ENCODE measurements around the gene WNT3A. TPM values are rescaled to one million over a fixed set of nuclear protein-coding genes. Genes with fewer than 3 reads are reported as not detected.

Gene WNT3A
- total RNA-seq, 3 donors from 2014 or later: not detected

DNA sequence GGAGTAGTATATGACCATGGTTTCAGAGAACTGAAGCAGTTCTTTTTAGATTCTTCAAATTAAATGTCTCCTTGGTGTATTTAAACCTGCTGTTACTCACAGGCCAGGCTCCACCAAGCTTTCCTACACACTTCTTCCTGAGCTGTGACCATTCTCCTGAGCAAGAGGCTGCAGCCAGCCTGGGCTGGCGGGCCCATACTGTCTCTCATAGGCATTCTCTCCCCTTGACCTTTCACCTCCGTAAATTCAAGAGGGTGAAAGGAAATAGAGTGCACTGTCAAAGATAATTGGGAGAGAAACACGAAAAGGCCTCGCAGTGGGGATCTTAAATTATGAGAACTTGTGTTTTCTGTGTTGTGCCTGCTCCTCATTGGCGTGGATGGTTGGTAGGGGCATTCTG is 78.0 kb downstream of the WNT3A start:
- TF ChIP-seq CTCF (IDR thresholded peaks at IDR 0.05): no peak
- Histone ChIP-seq H3K4me3 (no peak overlapping the region), H3K9me3 (no peaks in the 10 kb centered on the region), H3K36me3 (ENCODE audit: low read depth) (no peaks in the 10 kb centered on the region), H3K4me1 (ENCODE audit: low read depth) (peaks cover 64% of the 10 kb centered on the region)
- intact Hi-C loops (cut with DNase I, micrococcal nuclease): no loop called here
- ATAC-seq: no peak
- DNase-seq: peak in 1 of 3 donors; percentile 19

DNA sequence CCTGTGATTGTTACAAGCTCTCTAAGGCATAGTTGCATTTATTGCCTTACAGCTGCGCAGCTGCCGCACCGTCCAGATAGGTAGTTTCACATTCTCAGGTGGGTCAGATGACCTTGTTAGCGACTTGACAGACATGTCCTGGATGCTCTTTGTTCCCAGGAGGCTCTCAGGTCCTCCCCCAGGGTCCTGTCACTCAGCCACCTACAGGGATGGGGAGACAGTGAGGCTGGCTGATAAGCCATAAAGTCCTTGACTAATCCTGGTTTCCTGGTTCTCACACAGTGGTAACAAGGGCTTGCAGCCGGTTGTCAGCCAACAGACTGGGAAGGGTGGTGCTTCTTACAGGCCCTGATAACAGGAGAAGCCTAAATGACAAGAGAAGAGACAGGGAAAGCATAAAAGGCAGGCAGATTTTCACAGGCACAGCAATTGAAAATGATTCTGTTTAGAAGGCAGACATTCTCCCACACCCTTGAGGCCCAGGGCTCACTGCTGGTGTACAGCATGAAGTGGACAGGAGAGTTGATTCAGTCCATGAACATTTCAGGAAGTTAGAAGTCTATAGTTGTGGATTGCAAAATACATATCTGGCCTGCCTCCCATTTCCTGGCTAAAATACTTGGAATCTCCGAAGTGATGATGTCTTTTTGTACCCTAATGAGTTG is 78.6 kb downstream of the WNT3A start:
- no peaks in the 10 kb centered on the region for H3K36me3 ChIP-seq (ENCODE audit: low read depth)
- no peaks in the 10 kb centered on the region for H3K9me3 ChIP-seq
- intact Hi-C loops (cut with DNase I, micrococcal nuclease): no loop called here
- peak; percentile 43 for ATAC-seq
- TF ChIP-seq CTCF (IDR thresholded peaks at IDR 0.05): no peak
- peaks cover 69% of the 10 kb centered on the region for H3K4me1 ChIP-seq (ENCODE audit: low read depth)
- DNase-seq: peak; percentile 50 to 59 (median 51)
- H3K4me3 ChIP-seq: no peak overlapping the region

- Histone ChIP-seq H3K4me3 (no peak overlapping the region), H3K36me3 (ENCODE audit: low read depth) (no peaks in the 10 kb centered on the region), H3K9me3 (no peaks in the 10 kb centered on the region), H3K4me1 (ENCODE audit: low read depth) (peaks cover 77% of the 10 kb centered on the region)
- intact Hi-C loops (cut with DNase I, micrococcal nuclease): no loop called here
- DNase-seq (peak in 2 of 3 donors; percentile 27 to 59), ATAC-seq (no peak)
- no peak for TF ChIP-seq CTCF (IDR thresholded peaks at IDR 0.05)
These were observed 81.0 kb downstream of the WNT3A start for GRCh38 chr1:228087771-228088251.

- intact Hi-C loops (cut with DNase I, micrococcal nuclease): no loop called here
- Histone ChIP-seq H3K4me3 (no peak overlapping the region), H3K4me1 (ENCODE audit: low read depth) (peaks cover 77% of the 10 kb centered on the region), H3K36me3 (ENCODE audit: low read depth) (no peaks in the 10 kb centered on the region), H3K9me3 (no peaks in the 10 kb centered on the region)
- DNase-seq: peak in 1 of 3 donors; percentile 50
- TF ChIP-seq CTCF (IDR thresholded peaks at IDR 0.05): no peak
- ATAC-seq: peak; percentile 5
These were observed 82.0 kb downstream of the WNT3A start for GRCh38 chr1:228088586-228089498.

DNA sequence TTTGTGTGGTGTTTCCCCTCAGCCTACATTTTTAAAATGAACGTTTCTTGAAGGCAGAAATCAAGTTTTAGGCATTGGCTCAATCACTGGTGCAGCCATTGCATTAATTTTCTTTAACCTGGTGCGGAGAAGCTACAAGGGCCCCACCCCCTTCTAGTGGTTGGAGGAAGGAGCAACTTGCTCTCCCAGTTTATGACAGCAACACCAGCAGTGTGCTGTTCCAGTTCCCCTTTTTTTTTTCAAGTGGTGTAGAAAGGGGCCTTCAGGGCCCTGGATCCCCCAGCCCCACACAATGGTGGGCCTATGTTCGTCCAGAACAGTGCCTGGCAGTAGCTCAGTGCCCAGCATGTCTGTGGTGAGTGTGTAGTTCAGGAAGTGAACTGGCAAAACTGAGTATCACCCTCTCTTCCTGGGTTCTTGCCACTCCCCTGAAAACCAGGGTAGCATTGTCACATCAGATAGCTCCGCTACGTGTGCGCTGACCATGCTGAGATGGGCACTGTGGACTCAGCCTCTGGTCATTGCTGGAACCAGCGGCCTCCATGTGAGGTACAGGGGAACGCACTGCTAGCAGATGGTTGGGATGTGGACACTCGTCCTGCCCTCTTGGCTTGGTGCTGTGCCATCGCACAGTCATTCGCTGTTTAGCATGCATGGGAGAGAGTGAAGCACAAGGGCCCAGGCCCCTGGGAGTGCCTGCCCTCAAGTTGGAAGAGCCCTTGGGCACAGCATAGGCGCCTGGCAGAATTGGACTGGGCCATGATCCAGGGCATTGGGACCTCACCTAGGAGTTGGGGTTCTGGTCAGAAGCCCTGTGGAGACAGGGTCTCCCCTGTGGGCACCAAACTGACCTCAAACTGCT is 83.0 kb downstream of the WNT3A start:
- H3K4me1 ChIP-seq (ENCODE audit: low read depth): peaks cover 69% of the 10 kb centered on the region
- H3K36me3 ChIP-seq (ENCODE audit: low read depth): no peaks in the 10 kb centered on the region

More for the DNA sequence above, 83.0 kb downstream of the WNT3A start:
- TF ChIP-seq CTCF (IDR thresholded peaks at IDR 0.05): no peak
- Histone ChIP-seq H3K9me3 (peaks cover 6% of the 10 kb centered on the region), H3K4me3 (no peak overlapping the region)
- ATAC-seq (no peak), DNase-seq (no peak)
- intact Hi-C loops (cut with DNase I, micrococcal nuclease): no loop called here
